Body of pancreas (tissue), 4 donors: ENCODE measurements around the gene LRRC61. TPM values are rescaled to one million over a fixed set of nuclear protein-coding genes. Genes with fewer than 3 reads are reported as not detected.

Source experiments
- ATAC-seq: fragments of 150-250 bp; one replicate; pipeline ENCODE4 v1.9.1; 2016
- DNase-seq, 4 donors: peaks; one replicate each; pipeline ENCODE4 v3.0.0-alpha.2; 2019
- H3K27ac ChIP-seq, 4 donors: fragments of 200-600 bp; sonication (generic); 1 replicate in 3 of 4; 2 replicates in 1 of 4; pipeline versions ENCODE4 v1.5.1 to v1.6.1; 2016 to 2019; ENCODE audit warnings: mild to moderate bottlenecking in 1 of 4, mixed read lengths in 1 of 4, moderate library complexity in 1 of 4
- H3K27me3 ChIP-seq, 2 donors: fragments of 200-600 bp; sonication (generic); one replicate each; pipeline ENCODE4 v1.6.0; 2016; ENCODE audit warnings: mild to moderate bottlenecking in 1 of 2
- H3K36me3 ChIP-seq, 2 donors: fragments of 200-600 bp; sonication (generic); replicated peaks in 1 of 2; 2 replicates each; pipeline ENCODE4 v1.5.1; 2016; ENCODE audit warnings: low read depth in 2 of 2; ENCODE audit not compliant: insufficient read depth in 1 of 2
- H3K4me1 ChIP-seq: fragments of 200-600 bp; sonication (generic); one replicate; pipeline ENCODE4 v1.6.0; 2016
- H3K4me3 ChIP-seq, 2 donors: fragments of 200-600 bp; sonication (generic); 1 replicate in 1 of 2; 2 replicates in 1 of 2; pipeline ENCODE4 v1.5.1; 2016 to 2019
- H3K9me3 ChIP-seq, 3 donors: fragments of 200-600 bp; sonication (generic); 1 replicate in 2 of 3; 2 replicates in 1 of 3; pipeline ENCODE4 v1.5.1; 2016
- CTCF ChIP-seq, 7 experiments: fragments of 450-650 bp in 4 of 7; fragments of 200-600 bp in 3 of 7; sonication (generic) in 3 of 7; IDR thresholded peaks; one replicate each; pipeline ENCODE4 v1.5.1; 2016 to 2019; ENCODE audit warnings: antibody characterized with exemption in 7 of 7
- POLR2A ChIP-seq, 3 donors: fragments of 450-650 bp; IDR thresholded peaks; one replicate each; pipeline ENCODE4 v1.6.1; 2016; ENCODE audit warnings: antibody characterized with exemption in 3 of 3, mild to moderate bottlenecking in 2 of 3
- WGBS, 2 donors: methylation state at CpG; one replicate each; pipeline ENCODE4 v1.1.5; 2017; 5-methylcytosine and 5-hydroxymethylcytosine counted together
- intact Hi-C: fragments of 100-400 bp; cut with DNase I; formaldehyde crosslinking; loops from one replicate; pipeline ENCODE4 v1.15.1; 2023
- total RNA-seq, 2 donors: library from RNA; depleted of rRNA; stranded (reverse); fragments of >200 nt; gene quantifications; one replicate each; pipeline ENCODE4 v1.1.0, GENCODE V29; 2016

The LRRC61 gene
- total RNA-seq, 2 donors from 2014 or later = 4.9 to 25.2 TPM

- 61 to 63% methylated on average over 5 of the region's 5 CpGs for WGBS, 2 donors
- Histone ChIP-seq H3K27ac (no peak overlapping the region), H3K4me1 (peaks cover 11% of the 10 kb centered on the region), H3K4me3 (no peak overlapping the region), H3K9me3 (no peaks in the 10 kb centered on the region), H3K36me3 (no peaks in the 10 kb centered on the region), H3K27me3 (no peaks in the 10 kb centered on the region)
- intact Hi-C loops = no loop called here
- no peak for ATAC-seq
- TF ChIP-seq POLR2A (IDR thresholded peaks at IDR 0.05) (no peak), CTCF (IDR thresholded peaks at IDR 0.05) (no peak)
- no peak for DNase-seq
Measured at GRCh38 chr7:150360363-150361058, 37.4 kb downstream of the LRRC61 start.

GRCh38 chr7:150361402-150361801 lies 38.2 kb downstream of the LRRC61 start:
- TF ChIP-seq POLR2A (IDR thresholded peaks at IDR 0.05) = no peak
- TF ChIP-seq CTCF (IDR thresholded peaks at IDR 0.05) = no peak
- Histone ChIP-seq H3K36me3 (no peaks in the 10 kb centered on the region), H3K9me3 (no peaks in the 10 kb centered on the region), H3K27me3 (no peaks in the 10 kb centered on the region), H3K4me1 (peaks cover 2% of the 10 kb centered on the region), H3K4me3 (no peak overlapping the region), H3K27ac (no peak overlapping the region)
- no peak for DNase-seq
- ATAC-seq = no peak
- intact Hi-C loops = no loop called here
- WGBS, 2 donors = 80 to 87% methylated on average over 7 of the region's 7 CpGs

GRCh38 chr7:150361807-150362621 lies 38.9 kb downstream of the LRRC61 start:
- Histone ChIP-seq H3K36me3 (no peaks in the 10 kb centered on the region), H3K4me1 (peaks cover 2% of the 10 kb centered on the region), H3K4me3 (no peak overlapping the region), H3K9me3 (no peaks in the 10 kb centered on the region), H3K27me3 (no peaks in the 10 kb centered on the region), H3K27ac (no peak overlapping the region)
- ATAC-seq (no peak), DNase-seq (no peak)
- intact Hi-C loops = no loop called here
- 81 to 83% methylated on average over 18 of the region's 18 CpGs for WGBS, 2 donors
- TF ChIP-seq CTCF (IDR thresholded peaks at IDR 0.05) = no peak
- TF ChIP-seq POLR2A (IDR thresholded peaks at IDR 0.05) = no peak

- H3K9me3 ChIP-seq = no peaks in the 10 kb centered on the region
- no peaks in the 10 kb centered on the region for H3K36me3 ChIP-seq
- WGBS, 2 donors = 81 to 85% methylated on average over 4 of the region's 4 CpGs
- intact Hi-C loops = no loop called here
- no peak overlapping the region for H3K27ac ChIP-seq
- H3K27me3 ChIP-seq = no peaks in the 10 kb centered on the region
- TF ChIP-seq CTCF (IDR thresholded peaks at IDR 0.05) = no peak
- no peak for TF ChIP-seq POLR2A (IDR thresholded peaks at IDR 0.05)
- H3K4me3 ChIP-seq = no peak overlapping the region
- ATAC-seq (no peak), DNase-seq (no peak)
- peaks cover 16% of the 10 kb centered on the region for H3K4me1 ChIP-seq
Measured at GRCh38 chr7:150363370-150363769, 40.2 kb downstream of the LRRC61 start.
